DND-41 (cell line): ENCODE data around the gene EHMT1.

Experiments used
- ATAC-seq: fragments of 200-7000 bp; cut with Tn5 transposase; 3 replicates; pipeline ENCODE4 v1.9.1; 2021; ENCODE audit warnings: low read depth; ENCODE audit not compliant: insufficient read depth
- DNase-seq: peaks from one replicate; pipeline ENCODE4 v3.0.0-alpha.2; 2020
- H2AFZ ChIP-seq: 2 replicates; pipeline ENCODE4 v1.6.0; 2012; ENCODE audit warnings: low read depth, low read length
- H3K27ac ChIP-seq: 2 replicates; pipeline ENCODE4 v1.5.1; 2012; ENCODE audit warnings: low read length, inconsistent platforms
- H3K27me3 ChIP-seq: fragments of 200-600 bp; sonication (generic); 2 replicates; pipeline ENCODE4 v1.6.0; 2012; ENCODE audit warnings: low read length, mild to moderate bottlenecking, inconsistent platforms; ENCODE audit not compliant: insufficient read depth, poor library complexity
- H3K36me3 ChIP-seq: 2 replicates; pipeline ENCODE4 v1.5.1; 2012; ENCODE audit warnings: low read length, inconsistent platforms; ENCODE audit not compliant: insufficient read depth
- H3K4me1 ChIP-seq: 2 replicates; pipeline ENCODE4 v1.5.1; 2012; ENCODE audit warnings: mild to moderate bottlenecking, low read length; ENCODE audit not compliant: insufficient read depth
- H3K4me2 ChIP-seq: 2 replicates; pipeline ENCODE4 v1.6.0; 2012; ENCODE audit warnings: mild to moderate bottlenecking, moderate library complexity, low read length, inconsistent platforms; ENCODE audit not compliant: insufficient read depth
- H3K4me3 ChIP-seq, 2 experiments: fragments of 200-600 bp in 1 of 2; shearing (Covaris generic) in 1 of 2; 2 replicates each; pipeline ENCODE4 v1.5.1; 2012 to 2016; ENCODE audit warnings: inconsistent platforms in 2 of 2, low read length in 2 of 2, mild to moderate bottlenecking in 2 of 2, low read depth in 1 of 2, moderate library complexity in 1 of 2
- H3K79me2 ChIP-seq: 2 replicates; pipeline ENCODE4 v1.6.0; 2012; ENCODE audit warnings: low read length, inconsistent platforms; ENCODE audit not compliant: insufficient read depth
- H3K9ac ChIP-seq: 2 replicates; pipeline ENCODE4 v1.6.0; 2012; ENCODE audit warnings: low read depth, mild to moderate bottlenecking, inconsistent platforms, low read length, moderate library complexity
- H3K9me3 ChIP-seq: 2 replicates; pipeline ENCODE4 v1.5.1; 2012; ENCODE audit warnings: low read length, moderate library complexity, mild to moderate bottlenecking, inconsistent platforms; ENCODE audit not compliant: insufficient read depth, severe bottlenecking
- H4K20me1 ChIP-seq: 2 replicates; pipeline ENCODE4 v1.6.0; 2012; ENCODE audit warnings: low read length; ENCODE audit not compliant: insufficient read depth
- EZH2 ChIP-seq: IDR thresholded peaks from 3 replicates; pipeline ENCODE4 v1.6.1; 2012; ENCODE audit warnings: borderline replicate concordance, low read depth, mild to moderate bottlenecking, moderate library complexity, low read length, inconsistent platforms; ENCODE audit not compliant: severe bottlenecking
- TF ChIP-seq, protein P1 (sequence below): IDR thresholded peaks from 2 replicates; pipeline ENCODE4 v1.5.1; 2012; ENCODE audit warnings: borderline replicate concordance, low read length, moderate library complexity, mild to moderate bottlenecking; ENCODE audit not compliant: poor library complexity, severe bottlenecking; ENCODE audit errors: extremely low read depth

Gene EHMT1

DNA sequence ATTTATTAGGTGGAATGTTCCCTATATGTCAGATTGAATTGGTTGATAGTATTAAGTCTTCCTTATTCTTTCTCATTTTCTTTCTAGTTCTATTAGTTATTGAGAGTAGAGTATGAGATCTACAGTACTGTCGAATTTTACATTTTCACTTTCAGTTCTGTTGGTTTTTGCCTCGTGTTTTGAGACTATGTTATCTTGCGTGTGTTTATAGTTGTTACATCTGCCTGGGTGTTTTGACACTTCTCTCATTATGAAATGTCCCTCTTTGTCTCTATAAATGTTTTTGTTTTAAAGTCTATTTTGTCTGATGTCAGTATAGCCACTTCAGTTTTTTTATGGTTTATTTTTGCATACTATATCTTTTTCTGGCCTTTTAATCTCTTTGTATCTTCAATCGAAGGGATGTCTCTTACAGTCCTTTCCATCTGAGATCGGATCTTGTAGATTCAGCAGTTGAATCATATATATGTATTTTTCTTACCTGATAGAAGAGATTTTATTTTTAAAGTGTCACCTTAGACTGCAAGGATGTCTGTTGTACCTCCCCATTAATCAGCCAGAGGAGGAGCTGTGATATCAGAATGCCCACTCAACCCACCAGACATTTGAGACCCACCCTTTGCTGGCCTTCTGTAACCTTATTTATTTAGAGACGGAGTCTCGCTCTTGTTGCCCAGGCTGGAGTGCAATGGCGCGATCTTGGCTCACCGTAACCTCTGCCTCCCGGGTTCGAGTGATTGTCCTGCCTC lies 20.7 kb downstream of the EHMT1 start:
- no peak overlapping the region for H2AFZ ChIP-seq
- H3K4me3 ChIP-seq: no peak overlapping the region
- peak; percentile 77 for ATAC-seq
- no peak for DNase-seq
- H3K9me3 ChIP-seq: no peaks in the 10 kb centered on the region
- H3K36me3 ChIP-seq: peaks cover 14% of the 10 kb centered on the region
- H3K79me2 ChIP-seq: peaks cover 90% of the 10 kb centered on the region
- H3K27me3 ChIP-seq: no peaks in the 10 kb centered on the region
- H3K4me2 ChIP-seq: no peak overlapping the region
- peaks cover 46% of the 10 kb centered on the region for H4K20me1 ChIP-seq
- no peak for TF ChIP-seq EZH2
- TF ChIP-seq, protein P1, sequence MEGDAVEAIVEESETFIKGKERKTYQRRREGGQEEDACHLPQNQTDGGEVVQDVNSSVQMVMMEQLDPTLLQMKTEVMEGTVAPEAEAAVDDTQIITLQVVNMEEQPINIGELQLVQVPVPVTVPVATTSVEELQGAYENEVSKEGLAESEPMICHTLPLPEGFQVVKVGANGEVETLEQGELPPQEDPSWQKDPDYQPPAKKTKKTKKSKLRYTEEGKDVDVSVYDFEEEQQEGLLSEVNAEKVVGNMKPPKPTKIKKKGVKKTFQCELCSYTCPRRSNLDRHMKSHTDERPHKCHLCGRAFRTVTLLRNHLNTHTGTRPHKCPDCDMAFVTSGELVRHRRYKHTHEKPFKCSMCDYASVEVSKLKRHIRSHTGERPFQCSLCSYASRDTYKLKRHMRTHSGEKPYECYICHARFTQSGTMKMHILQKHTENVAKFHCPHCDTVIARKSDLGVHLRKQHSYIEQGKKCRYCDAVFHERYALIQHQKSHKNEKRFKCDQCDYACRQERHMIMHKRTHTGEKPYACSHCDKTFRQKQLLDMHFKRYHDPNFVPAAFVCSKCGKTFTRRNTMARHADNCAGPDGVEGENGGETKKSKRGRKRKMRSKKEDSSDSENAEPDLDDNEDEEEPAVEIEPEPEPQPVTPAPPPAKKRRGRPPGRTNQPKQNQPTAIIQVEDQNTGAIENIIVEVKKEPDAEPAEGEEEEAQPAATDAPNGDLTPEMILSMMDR: no peak
- H3K27ac ChIP-seq: 0 out of 2 replicates have a peak overlapping the region, but pooled peaks have one; percentile 6
- no peak overlapping the region for H3K9ac ChIP-seq
- H3K4me1 ChIP-seq: 0 out of 2 replicates have a peak, but pooled peaks cover 3% of the 10 kb centered on the region

DNA sequence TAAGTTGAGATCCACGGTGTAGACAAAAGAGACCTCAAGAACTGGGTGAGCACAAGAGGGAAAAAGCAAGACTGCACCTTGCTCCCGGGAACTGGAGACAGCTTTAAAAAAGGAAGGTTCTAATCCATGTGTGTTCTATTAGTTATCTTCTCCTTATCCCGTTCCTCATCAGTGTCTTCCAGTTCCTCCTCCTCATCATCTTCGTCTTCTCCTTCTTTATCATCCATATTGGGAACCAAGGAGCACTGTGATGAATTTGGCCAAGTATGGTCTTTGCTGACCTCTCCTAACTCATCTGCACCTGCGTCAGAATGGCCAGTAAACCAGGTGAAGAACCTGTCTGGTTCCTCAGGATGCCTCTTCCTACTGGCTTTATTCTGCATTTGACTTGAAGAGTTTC lies 22.1 kb downstream of the EHMT1 start:
- H4K20me1 ChIP-seq: peaks cover 53% of the 10 kb centered on the region

DNA sequence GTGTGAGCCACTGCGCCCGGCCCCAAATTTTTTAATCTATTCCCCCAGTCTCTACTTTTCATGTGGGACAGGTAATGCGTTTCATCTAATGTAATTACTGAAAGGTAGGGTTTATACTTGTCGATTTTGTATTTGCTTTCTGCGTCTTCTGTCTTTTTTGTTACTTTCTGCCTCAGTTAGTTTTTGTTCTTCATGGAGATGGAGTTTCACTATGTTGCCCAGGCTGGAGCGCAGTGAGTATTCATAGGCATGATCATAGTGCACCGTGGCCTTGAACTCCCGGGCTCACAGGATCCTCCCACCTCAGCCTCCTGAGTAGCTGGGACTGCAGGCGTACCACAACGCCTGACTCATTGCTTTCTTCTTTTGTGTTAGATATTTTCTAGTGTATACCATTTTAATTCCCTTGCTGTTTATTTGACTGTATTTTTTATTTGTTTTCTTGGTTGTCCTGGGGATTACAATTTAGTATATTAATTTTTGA lies 23.4 kb downstream of the EHMT1 start:
- Histone ChIP-seq H3K36me3 (peaks cover 14% of the 10 kb centered on the region), H3K27ac (no peak overlapping the region), H3K79me2 (peaks cover 96% of the 10 kb centered on the region), H3K9me3 (no peaks in the 10 kb centered on the region), H3K27me3 (no peaks in the 10 kb centered on the region), H4K20me1 (peaks cover 64% of the 10 kb centered on the region), H2AFZ (no peak overlapping the region), H3K4me3 (no peak overlapping the region), H3K4me1 (0 out of 2 replicates have a peak, but pooled peaks cover 3% of the 10 kb centered on the region), H3K4me2 (no peak overlapping the region), H3K9ac (no peak overlapping the region)
- ATAC-seq (no peak), DNase-seq (no peak)
- no peak for TF ChIP-seq EZH2

More for the DNA sequence above, 22.1 kb downstream of the EHMT1 start:
- Histone ChIP-seq H3K27me3 (no peaks in the 10 kb centered on the region), H3K36me3 (peaks cover 14% of the 10 kb centered on the region), H3K4me2 (no peak overlapping the region), H3K9me3 (no peaks in the 10 kb centered on the region), H3K79me2 (peaks cover 95% of the 10 kb centered on the region), H3K4me1 (0 out of 2 replicates have a peak, but pooled peaks cover 3% of the 10 kb centered on the region), H3K4me3 (no peak overlapping the region), H3K9ac (no peak overlapping the region), H2AFZ (no peak overlapping the region), H3K27ac (no peak overlapping the region)
- TF ChIP-seq, protein P1: no peak
- TF ChIP-seq EZH2: no peak
- ATAC-seq: no peak
- DNase-seq: no peak

DNA sequence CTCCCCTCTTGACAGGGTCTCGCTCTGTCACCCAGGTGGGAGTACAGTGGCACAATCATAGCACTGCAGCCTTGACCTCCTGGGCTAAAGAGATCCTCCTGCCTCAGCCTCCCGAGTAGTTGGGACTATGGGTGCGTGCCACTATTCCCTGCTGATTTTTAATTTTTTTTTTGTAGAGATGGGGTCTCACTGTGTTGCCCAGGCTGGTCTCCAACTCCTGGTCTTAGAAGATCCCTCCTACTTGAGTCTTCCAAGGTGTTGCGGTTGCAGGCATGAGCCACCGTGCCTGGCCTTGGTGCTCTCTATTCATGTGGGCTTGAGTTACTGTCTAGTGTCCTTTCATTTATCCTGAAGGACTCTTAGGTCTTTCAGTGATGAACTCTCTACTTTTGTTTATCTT lies 24.1 kb downstream of the EHMT1 start:
- Histone ChIP-seq H3K36me3 (peaks cover 20% of the 10 kb centered on the region), H4K20me1 (peaks cover 64% of the 10 kb centered on the region), H3K27me3 (no peaks in the 10 kb centered on the region), H3K79me2 (peaks cover 96% of the 10 kb centered on the region), H3K4me2 (no peak overlapping the region), H3K4me3 (no peak overlapping the region), H3K9me3 (no peaks in the 10 kb centered on the region), H3K4me1 (0 out of 2 replicates have a peak, but pooled peaks cover 3% of the 10 kb centered on the region), H3K9ac (no peak overlapping the region), H3K27ac (no peak overlapping the region), H2AFZ (no peak overlapping the region)
- TF ChIP-seq, protein P1: no peak
- TF ChIP-seq EZH2: no peak
- no peak for ATAC-seq
- DNase-seq: no peak
